H4 (cell line): ENCODE results near the gene DUSP1. TPM values are rescaled to one million over a fixed set of nuclear protein-coding genes. Genes with fewer than 3 reads are reported as not detected.

Source experiments
- DNase-seq: peaks from one replicate; pipeline ENCODE4 v3.0.0-alpha.2; 2015; ENCODE audit warnings: low spot score
- total RNA-seq: library from RNA; depleted of rRNA; stranded (reverse); fragments of >200 nt; shearing (Covaris generic); gene quantifications from 2 replicates; pipeline ENCODE4 v1.2.3, GENCODE V29; 2014

DUSP1 gene
- total RNA-seq, 1 experiment from 2014 or later, result 15.8 TPM

DNA sequence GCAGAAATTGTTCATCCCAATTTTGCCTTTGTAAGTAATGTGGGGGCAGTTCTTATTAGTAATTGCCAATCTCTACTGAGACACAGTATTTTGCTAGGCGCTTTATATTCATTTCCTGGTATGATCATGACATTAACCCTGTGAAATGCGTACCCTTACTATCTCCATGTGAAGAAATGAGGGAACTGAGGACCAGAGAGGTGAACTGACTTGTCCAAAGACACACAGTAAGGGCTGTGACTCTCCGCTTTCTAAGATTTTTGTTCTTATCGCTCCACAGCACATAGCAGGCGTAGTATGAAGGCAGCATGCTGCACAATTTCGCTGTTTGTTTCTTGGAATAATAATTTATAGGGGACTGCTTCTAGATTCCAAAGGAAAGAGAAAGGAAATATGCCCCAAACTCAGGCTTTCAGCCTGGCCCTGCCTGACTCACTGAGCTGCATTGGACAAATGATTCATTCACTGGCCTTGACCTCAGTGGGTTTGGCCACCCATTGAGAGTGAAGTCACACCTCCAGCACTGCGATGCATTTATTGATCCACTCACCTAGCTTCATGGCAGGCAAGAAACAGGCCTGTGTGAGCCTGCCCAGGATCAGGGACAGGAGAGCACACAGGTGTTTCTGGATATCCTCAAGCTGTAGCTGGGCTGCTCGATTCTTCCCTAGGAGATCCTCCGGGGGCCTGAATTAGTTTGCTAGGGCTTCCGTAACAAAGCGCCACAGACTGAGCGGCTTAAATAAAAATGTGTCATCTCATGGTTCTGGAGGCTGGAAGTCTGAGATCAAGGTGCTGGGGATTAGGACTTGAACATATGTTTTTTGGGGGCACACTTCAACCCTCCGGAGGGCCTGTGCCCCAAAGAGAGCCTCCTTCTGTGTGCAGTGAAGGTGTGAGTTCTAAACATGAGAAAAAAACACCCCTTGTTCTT is 7.2 kb upstream of the DUSP1 start:
- DNase-seq, result no peak

DNA sequence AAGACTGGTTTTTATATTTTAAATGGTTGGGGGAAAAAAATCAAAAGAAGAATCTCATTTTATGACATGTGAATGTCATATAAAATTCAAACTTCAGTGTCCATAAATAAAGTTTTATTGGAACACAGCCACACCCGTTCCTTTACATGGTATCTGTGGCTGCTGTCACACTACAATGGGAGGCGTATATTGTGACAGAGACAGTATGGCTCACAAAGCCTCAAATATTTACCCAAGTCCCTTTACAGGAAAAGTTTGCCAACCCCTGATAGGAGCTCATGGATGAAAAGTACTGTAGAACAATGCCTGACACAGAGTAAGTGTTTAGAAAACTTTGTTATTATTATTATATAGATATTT is 5.2 kb upstream of the DUSP1 start:
- no peak for DNase-seq

DNA sequence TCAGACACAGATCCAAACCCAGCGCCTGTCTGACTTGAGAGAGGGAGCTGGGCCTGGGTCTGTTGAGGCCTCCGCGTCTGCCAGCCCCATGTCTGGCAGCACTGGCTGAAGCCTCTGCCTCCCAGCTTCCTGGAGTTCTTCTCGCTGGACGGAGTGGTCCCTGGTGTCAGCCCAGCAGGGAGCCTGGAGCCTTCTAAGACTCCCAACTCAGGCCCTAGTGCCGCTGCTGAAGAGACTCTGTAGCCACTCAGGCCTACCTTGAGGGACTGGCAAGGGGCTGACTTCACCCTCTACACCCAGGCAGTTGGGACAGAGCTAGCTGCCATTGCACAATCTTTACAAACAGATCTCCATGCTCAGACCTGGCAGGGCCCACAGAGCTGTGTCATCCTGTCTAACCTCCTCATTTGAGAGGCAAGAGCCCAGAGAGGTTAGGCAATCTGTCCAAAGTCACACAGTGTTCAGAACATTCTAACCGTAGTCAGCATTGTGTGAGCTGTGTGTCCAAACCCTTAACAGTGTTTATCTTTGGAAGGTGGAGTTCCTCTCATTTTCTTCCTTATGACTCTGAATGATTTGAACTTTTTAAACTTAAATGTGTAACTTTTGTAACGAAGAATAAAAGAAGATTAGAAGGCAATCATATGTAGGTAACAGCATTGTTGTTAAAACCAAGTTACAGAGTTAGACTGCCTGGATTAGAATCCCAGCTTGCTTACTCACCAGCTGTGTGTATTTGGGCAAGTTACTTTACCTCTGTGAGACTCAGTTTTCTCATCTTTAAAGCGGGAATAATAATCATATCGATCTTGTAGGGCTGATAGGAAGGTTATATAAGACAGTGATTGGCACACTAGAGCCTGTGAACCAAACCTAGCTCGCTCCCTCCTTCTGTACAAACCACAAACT is 4.6 kb upstream of the DUSP1 start:
- DNase-seq, result peak; percentile 69

DNA sequence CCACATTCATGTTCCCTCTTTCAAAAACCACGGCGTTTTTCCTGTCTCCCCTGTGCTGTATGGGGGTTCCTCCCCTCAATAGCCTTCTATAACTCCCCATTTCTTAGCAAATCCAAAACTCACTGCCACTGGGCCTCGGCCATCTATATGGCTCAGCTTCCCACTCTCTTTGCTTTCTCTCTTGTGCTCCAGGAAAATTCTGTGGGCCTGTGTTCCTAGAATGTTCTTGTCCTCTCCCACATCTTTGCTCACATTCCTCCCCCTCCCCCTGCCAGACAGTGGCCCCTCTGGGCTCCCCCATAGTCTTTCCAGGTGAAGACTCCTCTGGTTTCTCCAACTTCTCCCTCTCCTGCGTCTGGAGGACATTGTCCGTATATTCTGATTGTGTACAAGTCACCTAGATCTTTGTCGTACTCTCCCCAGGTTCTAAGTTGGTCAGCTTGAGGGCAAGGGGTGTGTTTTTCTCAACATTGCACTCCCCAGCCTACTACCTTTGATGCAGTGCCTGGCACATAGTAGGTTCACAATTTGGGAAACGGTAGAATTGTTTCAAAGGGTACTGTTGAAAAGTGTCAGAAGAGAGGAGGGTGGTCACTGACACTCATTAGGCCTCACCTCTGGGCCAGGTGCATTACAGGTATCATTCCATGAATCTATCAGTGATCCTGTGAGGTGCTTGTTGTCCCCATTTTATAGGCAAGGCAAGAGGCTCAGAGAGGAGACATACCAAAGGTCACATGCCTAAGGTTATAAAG is 3.7 kb upstream of the DUSP1 start:
- DNase-seq, result no peak

DNA sequence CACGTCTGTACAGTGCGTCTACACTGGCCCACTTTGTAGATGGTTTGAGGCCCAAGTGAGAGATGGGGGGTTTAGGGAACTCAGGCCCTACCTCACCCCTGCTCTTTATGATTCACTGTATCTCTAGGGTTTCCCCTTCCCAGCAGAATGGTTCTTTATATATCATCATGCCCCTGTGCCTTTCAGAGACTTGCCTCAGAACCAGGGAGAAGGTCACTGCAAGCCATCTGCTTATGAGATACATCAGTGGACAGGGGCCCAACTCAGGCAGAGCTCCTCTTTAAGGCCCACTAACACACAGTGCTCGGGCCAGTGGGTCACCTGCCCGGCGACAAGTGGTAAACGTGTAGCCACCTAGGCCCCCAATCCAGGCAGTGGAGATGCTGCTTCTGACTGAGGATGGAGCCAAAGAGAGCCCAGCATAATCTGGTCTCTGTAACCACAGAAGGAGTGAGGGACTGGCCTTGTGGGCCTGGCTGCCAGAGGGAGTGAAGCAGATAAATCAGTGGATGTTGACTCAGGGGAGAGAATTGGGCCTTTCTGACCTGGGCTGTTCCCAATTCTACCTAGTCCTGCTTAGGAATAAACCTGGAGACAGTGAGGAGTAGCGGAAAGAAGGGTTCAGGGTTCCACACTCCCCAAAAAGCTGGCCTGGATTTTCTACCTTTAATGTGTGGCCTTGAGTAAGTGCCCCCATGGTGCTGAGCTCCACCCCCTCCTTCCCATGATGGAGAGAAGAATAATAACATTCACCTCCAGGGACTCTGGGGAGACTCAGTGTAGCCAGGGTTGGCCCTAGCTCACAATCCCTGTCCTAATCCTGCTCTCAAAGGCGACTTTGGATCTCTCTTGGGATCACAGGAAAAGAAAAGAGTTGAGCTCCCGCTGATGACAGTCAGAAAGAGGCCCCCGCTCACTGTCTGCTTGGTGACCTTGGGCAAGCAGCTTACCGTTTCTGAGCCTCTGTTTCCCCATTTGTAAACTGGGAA is 2.8 kb upstream of the DUSP1 start:
- no peak for DNase-seq

DNA sequence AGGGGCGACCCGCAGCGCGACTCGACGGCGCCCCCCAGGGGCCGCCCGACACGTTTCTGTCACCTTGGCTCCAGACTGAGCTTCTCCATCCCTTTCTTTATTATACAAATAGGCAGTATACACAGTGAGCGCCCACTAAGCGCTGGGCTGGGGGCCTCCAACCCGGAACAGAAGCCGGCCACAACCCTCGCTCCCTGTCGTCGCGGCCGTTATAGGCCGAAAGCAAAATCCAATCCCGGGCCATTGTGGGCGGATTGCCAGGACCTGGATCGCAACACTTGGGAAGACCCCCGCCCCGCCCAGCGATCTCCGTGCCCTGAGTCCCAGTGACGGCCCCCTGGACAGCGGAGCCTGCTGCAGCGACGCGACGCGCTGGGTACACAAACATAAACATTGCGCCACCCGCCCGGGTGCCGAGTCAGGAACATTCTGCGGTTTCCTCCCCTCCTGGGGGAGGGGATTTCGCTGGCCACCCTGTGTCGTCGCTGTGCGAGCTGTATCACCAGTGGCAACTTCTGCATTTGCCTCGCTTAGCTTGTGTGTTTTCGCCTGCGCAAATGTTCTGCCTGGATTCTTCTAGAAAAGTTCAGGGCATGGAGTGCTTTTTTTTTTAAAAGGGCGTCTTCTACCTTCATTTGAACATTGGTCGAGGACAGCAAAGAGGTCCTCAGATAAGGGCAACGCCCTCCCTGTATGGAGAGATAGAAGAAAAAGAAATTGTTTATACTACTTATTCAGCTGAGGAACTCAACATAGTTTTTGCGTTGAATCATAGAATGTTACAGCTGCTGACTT is 1.3 kb upstream of the DUSP1 start:
- DNase-seq, result peak; percentile 68

DNA sequence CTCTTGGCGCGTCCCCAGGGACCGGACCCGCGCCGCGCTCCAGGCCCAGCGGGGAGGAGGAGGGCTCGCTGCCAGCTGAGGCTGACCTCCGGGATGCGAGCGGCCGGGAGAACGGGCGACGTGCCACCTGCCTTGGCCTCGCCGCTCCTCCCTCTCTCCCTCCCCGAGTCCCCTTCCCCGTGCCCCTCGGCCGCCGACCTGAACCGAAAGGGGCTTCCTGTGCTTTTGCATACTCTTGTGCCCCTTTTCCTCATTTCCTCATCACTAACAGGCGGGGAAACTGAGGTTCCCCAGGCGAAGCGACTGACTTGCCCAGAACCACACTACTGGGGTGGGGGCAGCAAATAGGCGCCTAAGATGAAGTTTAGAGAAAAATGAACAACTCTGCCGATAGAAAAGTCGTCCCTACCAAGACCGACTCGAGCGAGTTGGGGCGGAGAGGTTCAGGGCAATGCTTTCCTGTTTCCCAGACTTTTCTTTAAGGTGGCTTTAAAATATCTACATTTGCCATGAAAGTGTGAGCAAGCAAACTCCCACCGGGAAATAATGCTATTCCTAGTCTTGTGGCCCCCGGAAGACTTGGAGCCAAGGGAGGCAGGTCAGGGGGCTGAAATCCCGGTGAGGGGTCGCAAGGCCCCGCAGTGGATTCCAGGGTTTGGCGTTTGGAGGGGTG is 580 bp upstream of the DUSP1 start:
- no peak for DNase-seq

DNA sequence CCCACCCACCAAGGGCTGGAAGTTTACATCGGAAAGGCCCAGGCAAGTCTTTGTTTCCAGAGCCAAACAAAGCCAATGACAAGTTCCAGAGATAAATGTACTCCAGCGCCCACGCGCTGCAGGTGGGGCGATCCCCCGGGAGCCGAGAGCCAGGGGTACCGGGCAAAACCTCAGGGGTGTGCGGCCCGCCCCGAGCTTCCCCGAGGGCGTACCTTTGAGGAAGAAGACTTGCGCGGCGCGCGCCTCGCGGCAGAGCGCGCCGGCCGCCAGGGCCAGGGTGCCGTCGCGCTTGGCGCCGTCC is 671 bp downstream of the DUSP1 start:
- no peak for DNase-seq

DNA sequence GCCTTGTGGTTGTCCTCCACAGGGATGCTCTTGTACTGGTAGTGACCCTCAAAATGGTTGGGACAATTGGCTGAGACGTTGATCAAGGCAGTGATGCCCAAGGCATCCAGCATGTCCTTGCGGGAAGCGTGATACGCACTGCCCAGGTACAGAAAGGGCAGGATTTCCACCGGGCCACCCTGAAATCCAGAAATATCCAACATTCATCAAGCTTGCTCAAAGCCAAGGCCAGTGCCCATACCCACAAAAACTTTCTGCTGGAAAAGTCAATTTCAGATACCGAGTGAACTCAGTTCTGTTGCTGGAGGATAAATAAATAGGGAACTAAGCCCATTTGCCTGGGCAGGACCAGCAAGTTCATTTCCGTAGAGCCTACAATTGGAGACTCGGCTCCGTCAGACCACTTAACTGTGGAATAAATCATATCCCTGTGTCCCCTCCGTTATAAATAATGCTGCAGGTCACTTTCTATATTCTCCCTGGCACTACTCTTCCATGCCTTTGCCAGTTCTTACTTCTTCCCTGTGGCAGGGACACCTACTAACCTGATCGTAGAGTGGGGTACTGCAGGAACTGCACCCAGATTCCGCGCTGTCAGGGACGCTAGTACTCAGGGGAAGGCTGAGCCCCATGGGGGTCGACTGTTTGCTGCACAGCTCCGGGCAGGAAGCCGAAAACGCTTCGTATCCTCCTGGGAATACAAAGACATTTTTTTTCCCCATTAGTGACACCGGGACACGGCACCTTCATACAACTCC is 1.2 kb downstream of the DUSP1 start:
- no peak for DNase-seq

DNA sequence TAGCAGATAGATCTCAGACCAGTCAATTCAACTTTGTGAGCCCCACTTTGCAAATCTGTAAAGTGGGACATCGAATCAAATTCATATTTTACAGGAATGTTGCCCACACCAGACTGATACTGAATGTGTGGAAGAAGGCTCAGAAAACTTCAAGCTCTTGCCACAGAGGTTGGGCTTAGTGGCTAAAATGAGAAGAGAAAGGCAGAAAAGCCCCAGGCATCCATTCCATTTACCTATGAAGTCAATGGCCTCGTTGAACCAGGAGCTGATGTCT is 1.7 kb downstream of the DUSP1 start:
- DNase-seq, result no peak

DNA sequence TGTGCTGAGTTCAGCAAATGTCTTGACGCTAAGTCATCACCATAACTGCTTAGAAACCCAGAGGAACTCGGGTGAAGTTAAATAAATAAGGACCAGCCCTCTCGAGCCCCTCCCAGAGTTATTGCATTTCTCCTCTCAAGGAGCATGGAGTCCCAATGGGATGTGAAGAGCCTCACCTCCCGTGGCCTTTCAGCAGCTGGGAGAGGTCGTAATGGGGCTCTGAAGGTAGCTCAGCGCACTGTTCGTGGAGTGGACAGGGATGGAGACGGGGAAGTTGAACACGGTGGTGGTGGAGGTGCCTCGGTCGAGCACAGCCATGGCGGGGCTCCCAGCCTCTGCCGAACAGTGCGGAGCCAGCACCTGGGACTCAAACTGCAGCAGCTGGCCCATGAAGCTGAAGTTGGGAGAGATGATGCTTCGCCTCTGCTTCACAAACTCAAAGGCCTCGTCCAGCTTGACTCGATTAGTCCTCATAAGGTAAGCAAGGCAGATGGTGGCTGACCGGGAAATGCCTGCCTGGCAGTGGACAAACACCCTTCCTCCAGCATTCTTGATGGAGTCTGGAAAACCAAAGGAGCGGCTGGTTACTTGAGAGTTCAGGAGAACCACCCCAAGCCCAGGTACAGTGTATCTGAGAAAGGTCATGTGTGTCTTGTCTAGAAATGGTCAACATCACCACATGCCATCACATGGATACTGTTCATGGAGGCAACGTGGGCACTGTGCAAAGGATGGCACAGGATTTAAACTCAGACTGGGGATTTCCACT is 2.2 kb downstream of the DUSP1 start:
- DNase-seq, result no peak

DNA sequence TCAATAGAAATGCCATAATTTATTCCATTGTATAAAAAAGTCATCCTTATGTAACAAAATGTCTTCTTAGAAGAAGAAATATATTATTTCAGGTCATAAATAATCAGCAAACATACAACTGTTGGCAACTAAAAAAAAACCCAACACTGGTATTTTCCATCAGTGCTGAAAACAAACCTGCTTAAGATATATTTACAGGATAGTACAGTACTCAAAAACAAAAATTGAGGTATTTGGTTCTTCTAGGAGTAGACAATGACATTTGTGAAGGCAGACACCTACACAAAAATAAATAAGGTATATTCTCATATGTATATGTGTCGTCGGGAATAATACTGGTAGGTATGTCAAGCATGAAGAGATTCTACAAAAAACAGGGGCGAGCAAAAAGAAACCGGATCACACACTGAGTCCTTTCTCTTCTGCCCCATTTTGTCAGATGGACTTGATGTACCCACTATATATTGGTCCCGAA is 2.9 kb downstream of the DUSP1 start:
- no peak for DNase-seq

DNA sequence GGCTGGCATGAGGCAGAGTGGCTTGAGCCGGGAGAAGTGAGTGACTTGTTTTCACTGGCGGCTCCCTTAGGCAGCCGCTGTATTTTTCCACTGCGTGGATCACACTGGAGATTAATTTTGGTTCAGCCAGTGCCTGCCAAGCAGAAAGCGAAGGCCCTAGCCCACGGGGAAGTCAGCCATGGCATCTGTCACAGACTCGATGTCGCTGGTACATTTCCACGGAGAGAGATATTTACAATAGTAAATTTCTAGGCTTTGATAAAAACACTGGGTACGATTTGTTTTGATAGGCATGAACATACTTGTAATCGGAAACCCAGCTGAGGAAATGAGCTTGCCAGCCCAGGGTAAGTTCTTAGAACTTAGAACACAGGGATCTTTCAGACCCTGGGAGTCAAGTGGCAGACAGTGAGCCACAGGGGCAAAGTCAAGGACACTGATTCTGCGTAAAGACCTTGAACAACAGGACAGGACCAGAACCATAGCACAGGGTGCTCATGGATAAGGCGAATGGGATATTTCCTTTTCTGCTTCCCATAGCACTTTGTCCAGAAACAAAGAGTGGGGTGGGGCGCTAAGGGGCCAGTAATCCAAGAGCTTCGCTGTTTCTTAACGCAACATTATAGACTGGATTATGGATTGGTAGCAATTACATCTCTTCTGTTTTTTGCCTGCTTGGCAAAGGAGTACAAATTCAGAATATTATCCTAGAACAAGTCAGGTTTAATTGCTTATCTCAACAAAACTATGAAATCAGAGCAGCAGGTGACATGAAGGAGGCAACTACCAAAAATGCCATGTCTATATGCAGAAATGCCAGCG is 4.5 kb downstream of the DUSP1 start:
- DNase-seq, result no peak

DNA sequence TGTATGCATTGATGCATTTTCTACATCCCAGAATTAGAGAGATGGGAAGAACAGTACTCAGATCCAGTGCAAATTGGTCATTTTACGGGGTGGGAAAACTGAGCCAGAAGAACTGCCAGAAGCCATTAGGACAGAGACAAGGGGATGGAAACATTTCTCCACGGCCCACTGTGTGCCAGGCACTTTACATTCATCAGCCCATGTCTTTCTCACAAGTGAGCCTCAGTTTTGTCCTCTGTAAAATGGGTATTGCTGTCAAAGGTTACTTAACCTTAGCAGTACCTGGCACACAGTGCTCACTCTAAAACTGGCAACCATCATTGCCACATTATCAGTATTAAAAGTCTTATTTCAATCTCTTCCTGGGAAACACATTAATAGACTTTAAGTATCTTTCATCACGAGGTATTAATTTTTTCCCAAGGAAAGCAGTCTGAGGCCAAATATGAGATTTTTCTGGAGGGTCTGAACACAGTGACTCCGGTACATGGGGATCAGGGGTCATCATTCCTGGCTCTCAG is 5.2 kb downstream of the DUSP1 start:
- DNase-seq, result no peak

DNA sequence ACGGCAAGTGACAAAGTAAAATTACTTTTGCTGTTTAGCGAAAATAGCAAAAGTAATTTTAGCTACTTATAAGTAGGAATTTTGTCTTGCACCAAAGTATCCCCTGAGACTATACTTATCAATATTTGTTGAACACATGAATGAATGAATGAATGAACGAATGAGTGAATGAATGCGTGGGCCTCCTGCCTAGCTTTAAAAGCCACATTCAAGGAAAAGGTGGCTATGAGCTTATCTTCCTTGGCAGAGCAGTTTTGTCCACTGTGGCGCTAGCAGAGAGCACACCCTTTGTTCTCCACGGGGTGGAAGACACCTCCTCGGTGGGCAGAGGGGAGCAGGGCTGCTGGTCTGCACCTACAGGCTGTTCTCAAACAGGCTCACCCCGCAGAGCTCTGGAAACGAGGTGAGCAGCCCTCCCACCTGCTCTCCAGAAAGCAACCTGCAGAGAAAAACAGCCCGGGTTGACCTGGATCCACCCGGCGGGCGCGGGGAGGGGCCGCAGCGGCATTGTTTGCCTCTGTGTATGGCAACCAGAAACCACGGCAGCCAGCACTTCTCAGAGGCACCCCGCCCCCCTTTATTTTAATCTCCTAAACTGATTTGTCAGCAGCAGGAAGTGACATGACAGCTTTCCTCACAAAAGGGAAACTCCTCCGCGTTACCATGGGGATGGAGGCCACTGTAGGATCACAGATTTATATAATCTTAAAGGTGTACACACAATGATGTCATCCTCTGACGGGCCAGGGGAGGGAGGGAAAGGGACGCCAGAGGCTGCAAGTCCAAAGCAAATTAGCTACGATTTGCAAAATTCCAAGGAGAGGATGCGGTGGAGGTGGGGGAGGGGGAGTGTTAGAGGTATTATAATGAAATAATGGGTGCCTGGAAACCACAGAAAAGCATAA is 5.9 kb downstream of the DUSP1 start:
- DNase-seq, result peak; percentile 99

DNA sequence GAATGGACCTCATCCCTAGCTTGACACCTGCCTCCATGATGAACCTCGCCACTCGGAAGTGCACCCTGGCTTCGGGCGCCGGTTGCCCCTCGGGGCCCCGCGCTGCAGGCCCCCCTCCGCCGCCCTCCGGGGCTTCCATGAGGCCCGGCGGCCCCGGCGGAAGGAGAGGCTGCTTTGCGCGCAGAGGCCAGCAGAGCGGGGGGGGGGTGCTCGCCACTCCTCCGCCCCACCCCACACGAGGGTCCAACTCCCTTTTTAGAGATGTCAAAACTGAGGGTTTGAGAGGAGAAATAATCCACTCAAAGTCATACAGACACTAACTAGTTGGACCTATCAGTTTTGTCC is 7.9 kb downstream of the DUSP1 start:
- DNase-seq, result no peak
